DMS79 (cell line): ENCODE measurements around the gene FABP7.

Experiments
- DNase-seq: peaks from one replicate; lab custom pipeline; 2025; lab: John Stamatoyannopoulos, UW

FABP7 gene

DNA sequence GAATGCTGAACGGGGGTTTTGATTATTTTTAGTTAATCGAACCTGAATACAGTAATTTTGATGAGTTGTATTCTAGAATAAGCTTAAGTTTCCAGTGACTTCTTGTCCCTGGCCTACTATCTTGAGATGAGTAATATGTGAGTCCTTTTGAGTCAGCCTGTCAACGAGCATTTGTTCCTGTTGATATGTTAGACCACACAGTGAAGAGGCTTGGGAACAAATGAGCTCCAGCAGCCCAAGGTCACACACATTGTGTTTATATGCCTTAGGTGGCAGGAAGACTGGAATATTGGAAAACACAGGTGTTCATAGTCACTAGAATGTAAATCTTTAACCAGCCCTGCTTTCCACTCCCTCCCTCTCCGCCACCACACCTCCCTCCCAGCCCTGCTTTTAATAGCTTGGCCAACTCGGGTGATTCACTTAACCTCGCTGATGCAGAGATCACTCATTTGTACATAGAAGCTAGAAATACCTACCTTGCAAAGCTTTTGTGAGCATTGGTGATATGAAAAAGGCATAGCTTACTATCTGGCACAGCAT is 18.7 kb downstream of the FABP7 start:
- no peak for DNase-seq

DNA sequence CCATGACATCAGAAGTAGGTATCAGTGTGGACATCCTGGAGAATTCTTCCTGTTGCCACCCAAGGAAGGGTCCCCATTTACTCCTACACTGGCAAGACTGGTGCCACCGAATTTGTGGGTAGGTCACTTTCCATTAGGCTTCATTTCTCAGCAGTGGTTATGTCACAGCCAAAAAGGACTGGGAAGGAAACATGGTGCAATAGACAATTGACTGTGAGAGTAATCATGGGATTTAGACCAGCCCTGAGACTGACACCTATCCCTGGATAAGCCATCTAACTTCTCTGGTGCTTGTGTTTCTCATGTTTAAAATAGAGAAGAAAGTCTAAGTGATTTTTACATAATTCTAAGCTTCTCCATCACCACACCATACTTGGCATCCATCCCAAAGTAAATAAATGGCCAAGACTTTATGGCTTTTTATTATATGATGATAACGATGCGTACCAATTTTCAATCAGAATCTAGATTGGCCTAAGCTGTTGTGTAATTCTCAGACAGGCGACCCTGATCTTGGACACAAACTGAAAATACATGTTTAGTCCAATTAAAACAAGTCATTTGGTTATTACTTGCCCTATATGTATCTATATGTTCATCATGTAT is 19.7 kb downstream of the FABP7 start:
- no peak for DNase-seq

DNA sequence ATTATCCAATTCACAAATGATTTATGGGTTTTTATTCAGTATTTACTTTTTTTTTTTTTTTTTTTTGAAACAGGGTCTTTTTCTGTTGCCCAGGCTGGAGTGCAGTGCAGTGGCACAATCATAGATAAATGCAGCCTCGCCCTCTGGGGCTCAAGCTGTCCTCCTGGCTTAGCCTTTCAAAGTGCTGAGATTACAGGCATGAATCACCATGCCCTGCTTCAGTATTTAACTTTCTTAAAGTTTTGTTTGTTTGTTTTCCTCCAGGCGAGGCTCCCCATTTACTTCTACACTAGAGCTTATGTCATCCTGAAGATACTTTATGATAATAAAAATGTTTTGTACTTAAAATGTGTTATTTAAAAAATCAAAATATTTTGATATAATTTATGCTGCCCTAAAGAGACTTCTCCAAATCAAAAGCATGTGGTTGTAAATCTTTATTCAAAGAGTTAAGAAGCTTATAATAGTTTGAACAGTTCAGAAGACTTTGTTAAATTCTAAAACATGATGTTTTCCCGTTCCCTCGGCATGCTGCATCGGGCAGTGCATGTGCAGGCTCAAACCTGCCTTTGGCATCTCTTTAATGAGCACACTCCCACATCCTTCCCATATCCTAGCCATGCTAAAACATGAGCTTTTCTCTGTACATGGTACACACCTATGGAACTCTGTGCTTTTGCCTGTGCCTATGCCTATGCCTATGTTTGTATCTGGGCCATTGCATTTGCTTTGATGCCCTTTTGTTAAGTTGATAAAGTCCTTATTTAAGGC is 20.6 kb downstream of the FABP7 start:
- no peak for DNase-seq

DNA sequence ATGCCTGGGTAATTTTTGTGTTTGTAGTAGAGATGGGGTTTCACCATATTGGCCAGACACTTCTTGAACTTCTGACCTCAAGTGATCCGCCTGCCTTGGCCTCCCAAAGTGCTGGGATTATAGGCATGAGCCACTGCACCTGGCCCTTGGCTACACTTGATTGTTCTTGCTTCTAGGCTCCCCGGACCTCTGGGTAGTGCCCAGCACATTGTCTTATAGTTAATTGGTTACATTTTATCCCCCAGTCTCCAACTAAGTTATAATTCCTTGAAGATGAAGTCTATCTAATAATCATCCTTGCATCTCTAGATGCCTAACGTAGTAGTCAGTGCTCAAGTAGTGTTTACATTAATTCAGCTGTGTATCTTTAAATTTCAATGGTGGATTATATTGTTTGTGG is 21.4 kb downstream of the FABP7 start:
- no peak for DNase-seq

DNA sequence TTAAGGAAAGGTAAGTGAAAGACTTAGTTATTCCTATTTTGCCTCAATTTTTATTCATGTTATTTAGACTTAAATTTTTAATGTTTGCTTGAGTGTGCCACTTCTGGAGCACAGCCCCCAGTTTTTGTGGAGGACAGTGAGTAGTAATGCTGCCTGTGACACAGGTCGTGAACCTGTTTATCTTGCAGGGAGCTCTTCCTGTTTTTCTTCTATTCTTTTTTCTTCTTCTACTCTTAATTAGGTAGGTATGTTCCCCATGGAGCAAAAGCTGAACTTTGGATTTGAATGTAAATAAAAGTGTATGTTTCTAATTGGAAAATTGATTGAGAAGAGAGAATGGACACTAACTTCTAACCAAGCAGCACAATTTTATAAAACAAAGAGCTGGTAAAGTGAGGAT is 21.9 kb downstream of the FABP7 start:
- no peak for DNase-seq

DNA sequence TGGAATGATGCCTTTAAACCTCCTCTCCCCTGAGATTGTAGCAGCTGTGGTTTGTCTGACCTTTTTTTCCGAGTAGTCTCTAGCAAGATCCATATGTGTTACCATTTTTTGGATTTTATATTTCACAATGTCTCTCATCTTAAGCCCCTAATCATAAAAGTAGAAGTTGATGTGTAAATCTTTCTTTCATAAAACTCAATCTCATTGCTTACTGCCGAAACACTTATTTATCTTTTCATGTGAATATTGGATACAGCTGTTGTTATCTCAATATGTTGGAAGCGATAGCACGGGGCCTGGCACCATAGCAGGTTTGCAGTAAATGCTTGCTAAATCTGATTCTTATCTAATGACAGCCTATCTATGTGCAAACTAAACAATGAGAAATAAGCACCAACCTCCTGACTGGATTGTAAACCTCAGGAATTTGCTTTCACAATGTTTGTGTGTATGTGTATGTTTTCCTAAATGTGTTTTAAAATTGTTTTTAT is 23.7 kb downstream of the FABP7 start:
- DNase-seq: no peak

DNA sequence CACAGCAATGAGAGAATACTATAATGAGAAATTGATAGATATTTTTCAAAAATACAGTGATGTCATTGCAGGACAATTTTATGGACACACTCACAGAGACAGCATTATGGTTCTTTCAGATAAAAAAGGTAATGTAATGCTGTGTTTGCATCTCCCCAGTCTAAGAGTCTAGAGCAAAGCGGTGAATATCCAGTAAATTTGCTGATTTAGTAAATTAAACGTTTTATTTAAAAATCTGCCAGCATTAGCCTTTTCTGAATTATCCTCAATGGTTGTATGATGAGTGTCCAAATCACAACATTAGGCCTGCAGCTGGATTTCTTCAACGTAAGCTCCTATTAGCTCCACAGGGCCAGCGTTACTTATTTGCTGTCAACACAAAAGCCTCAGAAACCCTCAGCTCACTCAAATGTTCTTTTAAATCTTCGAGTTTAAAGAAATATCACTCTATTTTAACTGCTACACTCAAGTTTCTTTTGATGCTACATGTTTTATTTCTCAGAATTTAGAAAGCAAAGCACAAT is 25.5 kb downstream of the FABP7 start:
- DNase-seq: no peak

DNA sequence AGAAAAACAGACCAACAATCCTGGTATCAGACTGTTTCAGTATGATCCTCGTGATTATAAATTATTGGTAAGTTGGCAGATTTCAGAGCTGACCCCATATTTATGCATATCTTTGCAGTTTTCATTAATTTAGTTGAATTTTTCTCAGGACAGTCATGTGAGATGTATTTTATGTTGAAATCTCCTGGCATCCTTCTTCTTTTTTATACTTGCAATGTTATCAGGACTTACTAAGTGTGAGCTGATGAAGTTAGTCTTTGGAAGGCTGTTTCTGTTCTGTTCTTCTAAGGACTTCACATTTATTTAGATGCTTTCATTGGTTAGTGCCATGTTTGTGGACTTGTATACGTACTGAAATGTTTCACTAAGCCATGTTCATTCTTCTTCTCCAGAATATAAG is 26.8 kb downstream of the FABP7 start:
- no peak for DNase-seq

DNA sequence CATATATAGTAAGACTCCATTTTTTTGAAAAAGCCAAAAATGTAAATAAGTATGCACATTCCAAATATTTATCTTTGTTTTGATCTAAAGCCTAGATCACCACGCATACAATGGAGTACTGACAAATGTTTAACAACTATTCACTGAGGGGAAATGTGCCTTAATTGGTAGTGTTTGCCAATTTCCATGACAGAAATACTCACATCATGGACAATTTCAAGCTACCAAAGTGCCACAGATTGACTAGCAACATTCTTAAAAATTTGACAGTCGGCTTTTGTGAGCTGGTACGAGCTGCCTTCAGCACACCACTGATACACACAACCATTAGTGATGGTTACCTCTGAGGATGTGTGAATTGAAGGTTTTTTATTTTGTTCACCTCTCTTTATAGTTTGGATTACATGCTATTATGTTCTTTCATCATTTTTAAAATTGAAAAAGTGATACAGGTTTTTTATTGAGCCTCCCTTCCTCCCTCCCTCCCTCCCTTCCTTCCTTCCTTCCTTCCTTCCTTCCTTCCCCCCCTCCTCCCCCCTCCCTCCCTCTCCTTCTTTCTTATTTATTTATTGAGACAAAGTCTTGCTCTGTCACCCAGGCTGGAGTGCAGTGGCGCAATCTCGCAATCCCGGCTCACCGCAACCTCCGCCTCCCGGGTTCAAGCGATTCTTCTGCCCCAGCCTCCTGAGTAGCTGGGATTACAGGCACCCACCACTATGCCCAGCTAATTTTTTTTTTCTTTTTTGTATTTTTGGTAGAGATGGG is 28.8 kb downstream of the FABP7 start:
- DNase-seq: no peak

DNA sequence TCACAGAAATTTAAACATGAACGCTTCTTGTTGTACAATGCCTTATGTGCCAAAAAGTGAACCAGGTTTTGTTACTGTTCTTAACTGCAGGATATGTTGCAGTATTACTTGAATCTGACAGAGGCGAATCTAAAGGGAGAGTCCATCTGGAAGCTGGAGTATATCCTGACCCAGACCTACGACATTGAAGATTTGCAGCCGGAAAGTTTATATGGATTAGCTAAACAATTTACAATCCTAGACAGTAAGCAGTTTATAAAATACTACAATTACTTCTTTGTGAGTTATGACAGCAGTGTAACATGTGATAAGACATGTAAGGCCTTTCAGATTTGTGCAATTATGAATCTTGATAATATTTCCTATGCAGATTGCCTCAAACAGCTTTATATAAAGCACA is 29.5 kb downstream of the FABP7 start:
- DNase-seq: no peak

DNA sequence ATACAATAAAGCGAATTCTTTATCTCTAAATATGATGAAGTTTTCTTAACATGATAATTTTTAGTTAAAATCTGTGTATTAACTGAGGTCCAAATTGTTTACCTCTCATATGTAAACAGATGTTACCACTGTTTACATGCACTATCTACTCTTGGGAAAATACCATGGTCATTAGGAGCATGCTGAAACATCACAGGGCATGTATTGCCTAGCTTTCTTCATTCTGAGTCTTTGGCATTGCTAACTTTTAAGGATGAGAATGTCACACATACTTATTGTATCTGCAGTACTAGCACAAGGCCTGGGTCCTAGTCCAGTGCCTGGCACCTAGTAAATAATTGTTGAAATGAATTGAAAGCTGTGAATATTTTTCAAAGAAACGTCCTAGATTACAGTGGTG is 30.2 kb downstream of the FABP7 start:
- no peak for DNase-seq

DNA sequence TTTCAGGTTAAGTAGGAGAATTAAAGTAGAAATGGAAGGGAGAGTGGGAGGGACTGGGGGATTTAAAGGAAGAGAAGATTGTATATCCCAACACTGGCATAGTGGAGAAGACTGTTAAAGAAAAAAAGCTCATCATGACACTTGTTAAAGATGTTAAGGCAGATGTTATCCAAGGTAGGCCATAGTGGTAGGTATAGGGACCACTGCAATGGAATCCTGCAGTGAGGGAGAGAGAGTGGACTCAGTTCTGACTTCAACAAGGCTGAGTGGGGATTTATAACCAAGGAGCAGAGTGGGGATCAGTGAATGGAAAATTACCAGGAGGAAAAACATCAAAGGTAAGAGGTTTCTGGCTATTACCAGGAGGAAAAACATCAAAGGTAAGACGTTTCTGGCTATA is 30.7 kb downstream of the FABP7 start:
- no peak for DNase-seq

DNA sequence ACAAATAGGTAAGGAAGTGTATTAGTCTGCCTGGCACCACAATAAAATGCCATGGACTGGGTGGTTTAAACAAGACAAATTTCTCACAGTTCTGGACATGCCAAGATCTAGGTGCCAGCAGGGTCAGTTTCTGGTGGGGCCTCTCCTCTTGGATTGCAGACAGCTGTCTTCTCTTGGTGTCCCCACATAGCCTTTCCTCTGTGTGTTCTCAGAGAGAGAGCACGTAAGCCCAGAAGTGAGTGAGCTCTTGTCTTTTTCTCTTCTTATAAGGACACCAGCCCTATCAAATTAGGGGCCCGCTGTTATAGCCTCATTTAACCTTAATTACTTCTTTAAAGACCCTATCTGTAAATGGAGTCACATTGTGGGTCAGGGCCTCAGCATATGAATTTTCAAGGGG is 37.8 kb downstream of the FABP7 start:
- DNase-seq: no peak

DNA sequence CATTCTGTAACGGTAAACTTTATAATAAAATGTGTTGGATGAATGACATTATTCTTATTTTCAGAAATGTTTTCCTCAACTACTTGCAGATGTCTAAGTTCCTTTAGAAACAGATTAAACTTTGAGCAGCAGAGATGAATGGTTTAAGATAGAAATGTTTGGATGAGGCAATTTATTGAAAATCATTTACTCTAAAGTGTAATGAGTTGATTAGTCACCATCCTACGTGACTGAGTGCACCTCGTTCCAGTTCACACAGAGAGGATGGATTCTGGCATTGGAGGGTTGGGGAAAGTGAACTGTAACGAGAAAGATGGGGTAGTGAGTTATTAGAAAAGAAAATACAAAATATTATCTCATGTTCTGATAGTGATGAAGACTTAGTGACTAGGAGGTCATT is 38.2 kb downstream of the FABP7 start:
- no peak for DNase-seq

DNA sequence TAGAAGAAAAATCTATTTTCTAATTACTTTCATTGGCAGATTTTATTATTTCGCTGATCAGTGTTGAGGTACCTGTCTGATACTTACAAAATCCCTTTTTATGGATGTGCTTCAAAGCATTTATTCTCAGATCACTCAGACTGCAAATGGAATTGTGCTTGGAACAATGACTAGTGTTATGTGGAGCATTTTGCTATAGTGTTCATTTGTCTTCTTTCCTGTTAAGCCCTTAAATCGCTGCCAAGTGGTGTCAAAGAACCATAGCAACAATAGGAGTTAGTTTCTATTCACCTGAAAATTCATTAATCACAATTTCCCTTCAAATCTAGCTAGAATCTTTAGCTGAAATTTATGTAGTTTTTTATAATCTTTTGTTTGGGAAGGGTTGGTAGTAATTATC is 39.4 kb downstream of the FABP7 start:
- DNase-seq: no peak

DNA sequence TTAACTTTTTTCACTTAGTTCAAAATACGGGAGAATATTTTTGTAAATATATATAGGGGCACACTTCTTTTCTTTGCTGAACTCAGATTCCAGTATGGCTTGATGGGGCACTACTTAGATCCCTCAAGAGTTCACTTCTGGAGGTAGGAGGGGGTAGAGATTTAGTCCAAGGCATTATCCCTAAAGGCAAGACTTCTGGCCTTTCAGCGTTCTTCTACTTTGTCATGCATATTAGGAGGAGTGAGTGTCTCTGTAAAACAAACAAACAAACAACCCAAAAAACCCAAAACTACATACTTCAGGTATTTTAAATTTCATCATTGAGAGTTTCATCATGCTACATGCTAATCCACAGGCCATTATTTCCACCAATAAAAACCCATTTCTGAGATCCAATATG is 41.6 kb downstream of the FABP7 start:
- no peak for DNase-seq

DNA sequence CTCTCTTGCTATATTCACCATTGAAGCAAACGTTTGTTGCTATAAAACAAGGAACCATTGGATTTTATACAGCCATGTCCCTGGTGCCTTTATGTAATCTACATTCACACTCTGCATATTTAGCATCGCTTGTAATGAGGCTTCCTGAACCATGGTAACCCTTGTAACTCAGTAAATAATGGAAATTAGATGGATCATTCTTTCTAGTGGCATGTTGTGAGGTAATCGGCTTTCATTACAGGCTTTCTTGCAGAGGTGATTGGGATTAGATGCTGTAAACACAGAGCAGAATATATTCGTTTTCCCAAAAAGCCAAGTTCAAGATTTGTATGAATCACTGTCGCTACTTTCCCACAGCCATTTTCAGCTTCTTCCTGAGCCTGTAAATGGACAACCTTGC is 45.6 kb downstream of the FABP7 start:
- no peak for DNase-seq

DNA sequence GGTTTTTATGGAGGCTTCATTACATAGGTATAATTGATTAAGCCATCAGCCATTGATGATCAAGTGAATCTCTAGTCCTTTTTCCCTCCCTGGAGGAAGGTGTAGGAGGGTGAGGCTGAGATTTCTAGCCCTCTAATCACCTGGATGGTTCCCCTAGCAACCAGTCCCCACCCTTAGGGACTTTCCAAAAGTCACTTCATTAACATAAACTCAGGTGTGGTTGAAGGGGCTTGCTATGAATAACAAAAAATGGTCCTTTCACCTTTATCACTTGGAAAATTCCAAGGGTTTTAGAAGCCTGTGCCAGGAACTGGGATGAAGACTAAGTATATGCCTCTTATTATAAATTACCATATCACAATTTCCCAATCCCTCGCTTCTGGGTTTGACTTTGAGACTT is 49.9 kb downstream of the FABP7 start:
- DNase-seq: no peak

DNA sequence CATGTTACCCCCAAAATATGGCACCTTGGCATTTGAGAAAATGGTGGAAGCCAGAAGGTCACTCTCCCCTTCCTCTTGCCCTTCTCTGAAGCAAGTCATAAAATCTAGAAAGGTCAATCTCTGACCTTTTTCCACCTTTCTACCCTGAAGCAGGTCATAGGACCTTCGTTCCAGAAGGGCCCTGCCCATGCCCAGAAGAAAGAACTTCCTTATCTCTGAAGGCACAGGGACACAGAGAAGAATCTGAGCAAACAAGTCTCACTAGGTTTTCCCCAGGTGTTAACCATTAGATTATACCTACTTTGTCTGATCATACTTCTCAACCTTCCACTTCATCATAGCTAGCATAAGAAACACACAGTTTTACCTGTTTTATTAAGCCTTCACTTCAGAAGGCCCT is 52.0 kb downstream of the FABP7 start:
- no peak for DNase-seq

DNA sequence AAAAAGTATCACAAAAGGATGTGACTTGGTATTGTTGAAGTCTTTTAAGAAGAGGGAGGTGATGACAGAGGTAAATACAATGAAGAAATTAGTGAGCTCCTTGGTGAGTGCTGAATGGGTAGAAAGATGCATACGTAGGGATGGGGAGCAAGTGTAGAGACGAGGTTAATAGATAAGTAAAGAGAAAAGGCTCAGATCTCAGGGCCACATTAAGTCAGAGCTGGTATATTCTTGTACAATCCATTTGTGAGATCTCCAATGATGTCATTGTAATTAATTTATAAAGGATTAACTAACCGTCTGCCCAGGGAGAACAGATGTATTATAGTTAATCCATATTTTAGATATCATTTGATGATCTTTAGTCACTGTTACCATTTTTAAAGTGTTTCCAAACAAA is 52.9 kb downstream of the FABP7 start:
- DNase-seq: no peak

DNA sequence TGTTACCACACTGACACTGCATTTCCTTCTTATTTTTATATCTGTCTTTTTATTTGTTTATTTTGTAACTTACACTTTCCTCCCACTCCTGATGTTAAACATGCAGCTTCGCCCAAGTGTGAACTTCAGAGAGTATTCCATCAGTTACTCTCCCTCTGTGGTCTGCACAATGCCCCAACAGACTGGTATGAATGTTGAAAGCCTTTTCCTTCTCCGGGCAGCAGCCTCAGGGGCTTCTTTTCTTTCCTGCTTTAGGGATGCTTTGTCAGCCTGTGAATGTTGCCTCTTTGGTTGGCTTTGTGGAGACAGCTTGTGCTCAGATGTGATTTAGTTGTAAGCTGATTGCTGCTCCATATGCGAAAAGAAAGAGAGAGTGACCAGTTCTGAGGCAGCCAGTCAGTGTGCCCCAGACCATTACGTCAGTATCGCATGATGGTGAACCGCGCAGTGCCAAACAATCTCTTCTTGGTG is 53.5 kb downstream of the FABP7 start:
- no peak for DNase-seq
